GM18909 (cell line): ENCODE measurements around the gene TRPV3.
"Not testable (repeated sequence)": the region's sequence is repeated elsewhere in the genome, so short reads cannot be mapped to it uniquely, and the experiment has no call there.

ENCODE experiments used
- ATAC-seq: cut with Tn5 transposase; IDR thresholded peaks from one replicate; pipeline ENCODE4 v1.9.1; 2021; ENCODE audit warnings: mild to moderate bottlenecking; ENCODE audit not compliant: unreplicated experiment, poor library complexity

The TRPV3 gene

DNA sequence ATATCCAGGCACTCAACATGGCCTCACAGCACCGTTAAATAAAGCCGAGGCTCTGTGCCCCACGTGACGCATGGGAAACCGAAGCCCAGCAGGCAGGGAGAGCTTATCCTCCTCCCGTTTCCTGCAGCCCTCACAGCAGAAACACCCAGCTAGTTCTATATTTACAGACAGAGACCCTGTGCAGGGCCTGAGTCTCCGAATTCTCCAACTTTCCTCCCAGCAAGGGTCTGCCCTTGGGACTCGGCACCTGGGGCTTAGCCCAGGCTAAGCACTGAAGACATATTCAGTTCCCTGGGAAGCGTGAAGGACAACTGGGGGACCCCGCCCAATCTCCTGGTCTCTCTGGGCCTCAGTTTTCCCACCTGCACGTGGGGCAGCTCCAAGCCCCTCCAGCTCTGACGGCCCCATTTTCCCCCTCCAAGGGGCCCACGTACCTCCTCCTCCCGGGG, 29.2 kb downstream of the TRPV3 start:
- no peak for ATAC-seq

DNA sequence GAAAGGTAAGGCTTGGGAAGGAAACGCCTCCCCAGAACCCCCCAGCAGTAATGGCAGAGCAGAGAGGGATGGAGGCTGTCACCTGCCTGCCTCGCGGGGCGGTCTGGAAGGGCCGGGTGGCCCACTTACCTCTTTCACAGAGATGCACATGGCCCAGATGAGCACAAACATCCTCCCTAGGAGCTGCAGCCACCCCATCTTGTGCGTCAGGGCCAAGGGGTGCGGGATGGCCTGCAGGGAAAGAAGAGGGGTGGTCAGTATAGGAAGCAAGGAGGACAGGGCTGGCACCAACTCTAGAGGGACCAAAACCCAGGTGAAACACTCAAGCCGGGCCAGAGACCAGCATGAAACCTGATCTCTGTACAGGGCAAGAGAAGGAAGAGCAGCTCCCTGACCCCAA, 29.7 kb downstream of the TRPV3 start:
- ATAC-seq, result no peak

DNA sequence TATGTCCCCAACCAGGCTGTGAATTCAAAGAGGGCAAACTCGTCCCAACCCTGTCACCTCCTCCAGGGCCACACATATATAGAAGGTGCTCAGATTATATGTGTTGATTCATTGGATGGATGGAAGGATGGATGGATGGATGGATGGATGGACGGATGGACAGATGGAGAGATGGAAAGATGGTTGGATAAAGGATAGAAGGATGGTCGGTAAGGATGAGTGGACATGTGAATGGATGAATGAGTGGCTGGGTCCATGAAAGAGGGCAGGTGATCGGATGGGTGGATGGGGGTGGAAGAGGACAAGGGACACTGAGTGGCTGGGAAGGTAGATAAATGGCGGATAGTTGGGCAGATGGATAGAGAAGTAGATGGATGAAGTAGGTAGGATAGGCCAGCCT, 30.1 kb downstream of the TRPV3 start:
- ATAC-seq, result no peak

DNA sequence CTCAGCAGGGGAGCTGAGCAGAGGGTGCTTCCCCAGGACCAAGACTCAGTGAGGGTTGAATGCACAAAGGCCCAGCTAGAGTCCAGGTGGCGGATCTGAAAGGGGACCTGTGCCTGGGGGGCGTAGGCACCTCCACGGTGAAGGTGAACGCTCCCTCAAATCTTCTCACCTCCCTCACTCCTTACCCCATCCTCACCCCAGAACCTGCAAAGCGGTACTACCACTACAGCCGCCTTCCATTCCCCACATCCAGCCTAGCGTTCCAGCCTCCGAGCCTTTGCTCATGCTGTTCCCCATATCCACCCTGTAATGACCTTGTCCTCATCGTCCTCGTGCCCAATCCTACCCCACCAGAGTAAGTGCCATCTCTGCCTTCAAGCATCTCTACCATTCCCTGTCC, 30.6 kb downstream of the TRPV3 start:
- ATAC-seq, result no peak

DNA sequence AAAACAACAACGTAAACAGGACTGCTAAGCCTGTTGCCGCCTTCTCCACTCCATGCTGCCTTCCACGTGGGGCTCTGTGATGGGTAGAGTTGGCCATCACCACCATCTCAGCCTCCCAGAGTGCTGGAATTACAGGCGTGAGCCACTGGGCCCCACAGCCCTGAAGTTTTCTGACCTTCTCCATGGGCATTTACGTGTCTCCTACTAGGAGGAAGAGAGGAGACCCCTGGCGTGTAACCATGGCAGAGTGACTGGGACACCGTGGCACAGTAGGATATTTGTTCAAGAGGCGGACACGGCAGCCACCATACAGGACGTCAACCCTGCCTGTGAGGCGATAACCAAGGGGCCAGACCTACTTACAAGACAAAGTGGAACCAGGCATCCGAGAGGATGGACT, 31.1 kb downstream of the TRPV3 start:
- ATAC-seq, result no peak

DNA sequence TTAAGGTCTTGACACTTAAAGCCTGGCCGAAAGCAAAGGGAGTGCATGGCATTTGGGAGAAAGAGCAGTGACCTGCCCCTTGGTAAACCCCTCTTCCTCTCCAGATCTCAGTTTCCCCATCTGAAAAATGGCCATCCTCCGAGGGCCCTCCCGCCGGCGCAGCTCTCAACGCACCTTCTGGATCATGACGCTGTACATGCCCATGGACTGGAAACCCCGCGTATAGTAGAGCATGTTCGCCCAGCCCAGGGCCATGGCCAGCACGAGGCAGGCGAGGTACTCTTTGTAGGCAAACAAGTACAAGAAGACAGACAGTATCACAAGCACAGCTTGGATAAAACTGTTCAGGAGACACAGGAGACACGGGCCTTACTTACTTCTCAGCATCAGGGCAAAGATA, 33.6 kb downstream of the TRPV3 start:
- no peak for ATAC-seq

DNA sequence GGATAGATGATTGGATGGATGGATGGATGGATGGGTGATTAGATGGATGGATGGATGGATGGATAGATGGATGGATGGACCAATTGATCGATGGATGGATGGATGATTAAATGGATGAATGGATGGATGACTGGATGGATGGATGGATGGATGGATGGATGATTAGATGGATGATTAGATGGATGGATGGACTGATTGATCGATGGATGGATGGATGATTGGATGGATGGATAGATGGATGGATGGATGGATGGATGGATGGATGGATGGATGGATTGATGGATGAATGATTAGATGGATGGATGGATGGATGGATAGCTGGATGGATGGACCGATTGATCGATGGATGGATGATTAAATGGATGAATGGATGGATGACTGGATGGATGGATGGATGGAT, 38.1 kb downstream of the TRPV3 start:
- not testable (repeated sequence) for ATAC-seq

DNA sequence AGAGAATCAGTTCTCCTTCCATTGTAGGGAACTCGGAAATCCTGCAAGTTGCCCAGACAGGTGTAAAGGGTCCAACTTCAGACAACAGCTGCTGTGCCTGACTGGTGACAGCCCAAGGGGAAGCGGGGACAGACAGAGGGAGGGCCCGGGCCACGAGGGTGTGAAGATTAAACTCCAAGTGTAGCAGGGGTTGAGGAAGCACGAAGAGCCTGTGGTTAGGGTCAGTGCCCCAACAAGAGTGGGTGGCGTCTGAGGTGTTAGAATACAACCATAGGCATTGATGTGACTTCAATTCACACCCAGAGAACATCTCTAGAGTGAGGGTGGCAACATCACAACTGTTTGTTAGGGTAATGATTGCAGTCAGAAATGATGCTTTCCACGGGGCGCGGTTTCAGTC, 42.7 kb downstream of the TRPV3 start:
- ATAC-seq, result no peak

DNA sequence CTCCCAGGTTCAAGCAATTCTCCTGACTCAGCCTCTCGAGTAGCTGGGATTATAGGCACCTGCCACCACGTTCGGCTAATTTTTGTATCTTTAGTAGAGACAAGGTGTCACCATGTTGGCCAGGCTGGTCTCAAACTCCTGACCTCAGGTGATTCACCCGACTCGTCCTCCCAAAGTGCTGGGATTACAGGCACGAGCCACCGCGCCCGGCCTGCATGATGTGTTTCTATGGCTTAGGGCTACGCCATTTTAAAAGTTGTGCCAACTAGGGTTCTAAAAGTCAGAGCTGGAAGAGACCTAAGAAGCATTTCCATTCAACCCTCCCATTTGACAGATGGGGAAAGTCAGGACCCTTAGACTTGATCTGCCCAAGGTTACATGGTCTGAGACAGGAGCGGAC, 43.4 kb downstream of the TRPV3 start:
- ATAC-seq, result not testable (repeated sequence)

DNA sequence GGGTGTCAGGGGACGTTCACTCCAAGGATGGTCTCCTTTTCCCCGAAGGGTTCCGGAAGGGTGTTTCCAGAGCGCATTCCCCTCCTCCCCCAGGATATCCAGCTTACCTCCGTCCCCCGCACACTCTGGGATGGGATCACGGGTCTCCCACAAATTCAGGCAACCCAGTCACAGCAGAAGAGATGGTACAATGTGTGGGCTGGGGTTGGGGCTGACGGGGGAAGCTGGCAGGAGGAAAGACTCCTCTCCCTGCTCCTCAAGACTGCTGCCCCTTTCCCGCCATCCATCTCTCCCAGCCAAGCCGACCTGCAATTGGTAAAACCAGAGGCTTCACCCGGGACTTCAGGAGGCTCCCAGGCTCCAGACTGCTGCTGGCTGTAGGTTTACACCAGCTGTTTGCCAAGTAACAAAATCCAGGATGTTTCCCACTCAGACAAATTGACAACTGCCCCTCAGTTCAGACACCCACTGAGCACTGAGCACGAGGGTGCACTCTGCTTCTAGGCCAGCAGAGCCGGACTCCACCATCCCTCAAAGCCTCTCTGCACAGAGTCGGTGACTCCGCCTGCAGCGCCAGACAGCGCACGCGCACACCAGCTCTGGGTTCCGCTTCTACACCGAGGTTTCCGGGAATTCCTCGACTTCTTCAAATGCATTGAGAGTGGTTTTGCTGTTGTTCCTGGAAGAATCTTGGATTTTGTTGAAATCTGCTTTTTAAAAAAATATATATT, 44.1 kb downstream of the TRPV3 start:
- no peak for ATAC-seq

DNA sequence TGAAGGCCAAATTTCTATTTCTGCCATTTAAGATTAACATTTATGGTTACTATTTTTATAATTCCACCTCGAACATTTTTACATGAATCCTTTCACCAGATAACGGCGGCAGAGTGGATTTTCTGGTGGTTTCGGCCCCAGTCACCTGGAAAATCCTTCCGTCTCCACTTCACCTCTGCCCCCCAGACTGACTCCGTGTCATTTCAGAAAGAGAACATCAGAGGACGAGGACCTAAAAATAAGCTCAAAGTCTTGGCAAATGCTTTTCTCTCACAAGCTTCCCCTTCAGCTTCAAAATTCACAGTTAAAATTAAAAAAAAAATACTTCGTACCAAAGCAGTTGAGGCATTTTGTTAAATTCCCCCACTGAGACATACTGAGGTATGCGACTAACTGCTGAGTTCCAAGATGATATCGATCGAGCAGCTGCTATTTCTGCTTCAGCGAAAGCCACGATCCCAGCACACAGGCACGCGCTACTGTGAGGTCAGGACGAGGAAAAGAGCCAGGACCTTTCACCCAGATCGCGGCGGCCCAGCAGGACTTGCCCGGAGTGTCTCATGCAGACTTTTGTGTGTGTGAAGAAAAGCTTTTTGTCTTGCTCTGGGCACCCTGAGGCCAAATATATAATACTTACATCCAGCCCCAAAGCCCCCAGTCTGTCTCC, 45.0 kb downstream of the TRPV3 start:
- no peak for ATAC-seq

DNA sequence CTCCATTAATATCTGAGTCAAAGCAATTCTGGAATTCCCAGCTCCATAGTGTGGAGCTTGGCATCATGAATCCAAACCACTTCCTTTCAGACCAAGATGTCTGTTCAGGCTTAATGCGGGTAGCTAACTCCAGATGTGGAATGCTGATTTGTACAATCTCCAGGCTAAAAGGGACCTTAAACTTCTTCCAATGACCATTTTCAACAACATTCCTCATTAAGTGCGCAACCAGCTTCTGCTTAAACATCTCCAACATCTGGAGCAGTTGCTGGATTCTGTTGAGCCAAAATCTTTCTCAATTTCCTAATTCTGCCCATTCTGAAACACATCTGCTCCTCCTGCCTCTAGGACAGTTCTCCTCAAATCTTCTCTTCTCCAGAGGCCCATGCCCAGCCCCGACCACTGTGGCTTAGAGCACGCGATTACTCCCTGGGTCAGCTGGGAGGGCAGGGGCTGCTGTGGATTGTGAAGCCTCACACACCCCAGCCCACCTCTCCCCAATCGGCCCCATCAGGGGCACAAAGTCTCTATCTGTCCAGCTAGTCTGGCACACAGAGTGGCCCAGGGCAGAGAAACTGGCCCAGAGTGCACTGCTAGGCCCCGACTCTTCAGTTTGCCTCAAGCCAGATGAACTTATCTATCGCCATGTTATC, 45.6 kb downstream of the TRPV3 start:
- no peak for ATAC-seq

DNA sequence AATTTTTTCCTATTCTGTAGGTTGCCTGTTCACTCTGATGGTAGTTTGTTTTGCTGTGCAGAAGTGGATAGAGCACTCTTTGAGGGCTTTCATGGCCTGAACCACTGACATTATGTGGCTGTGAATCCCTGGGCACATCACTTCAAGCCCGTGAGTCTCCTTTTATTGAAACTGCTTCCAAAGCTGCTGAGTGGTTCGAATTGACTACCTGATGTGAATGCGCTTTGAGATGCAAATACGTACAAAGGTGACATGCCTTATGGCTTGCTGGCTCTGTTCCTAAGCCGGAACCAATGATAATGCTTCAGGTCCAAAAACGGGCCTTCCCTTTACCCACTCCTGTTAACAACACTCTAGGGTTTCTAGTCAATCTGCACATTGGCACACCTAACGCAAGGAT, 47.5 kb downstream of the TRPV3 start:
- ATAC-seq, result no peak

DNA sequence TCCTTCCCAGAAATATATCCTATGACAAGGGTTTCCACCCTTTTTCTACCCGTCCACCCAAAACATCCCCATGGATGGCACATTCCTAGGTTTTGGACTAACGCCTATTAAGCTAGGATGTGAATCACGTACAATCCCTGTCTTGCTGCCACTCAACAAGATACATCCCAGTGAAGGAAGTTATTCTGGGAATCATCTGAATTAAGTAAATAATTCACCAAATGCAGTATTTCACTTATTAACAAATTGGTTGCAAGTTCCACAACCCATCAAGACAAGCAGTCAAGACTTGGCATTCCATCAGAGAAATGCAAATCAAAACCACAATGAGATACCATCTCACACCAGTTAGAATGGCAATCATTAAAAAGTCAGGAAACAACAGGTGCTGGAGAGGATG, 49.7 kb downstream of the TRPV3 start:
- ATAC-seq, result no peak

DNA sequence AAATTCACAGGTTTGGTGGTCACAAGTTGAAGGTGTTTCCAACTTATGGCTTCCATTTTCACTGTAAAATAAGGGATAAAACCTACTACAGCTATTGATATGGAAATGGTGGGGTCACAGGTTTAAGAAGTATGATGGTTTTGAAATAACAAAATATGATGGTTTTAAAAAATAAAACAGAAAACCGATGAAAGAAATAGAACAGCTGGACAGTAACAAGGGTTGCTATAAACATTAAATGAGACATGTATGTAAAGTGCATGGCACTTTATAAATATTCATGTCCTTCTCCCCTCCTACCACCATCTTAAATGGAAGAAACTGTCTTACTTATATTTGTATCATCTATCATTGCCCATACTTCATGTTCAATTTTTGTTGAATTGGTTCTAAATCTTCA, 50.5 kb downstream of the TRPV3 start:
- ATAC-seq, result no peak

DNA sequence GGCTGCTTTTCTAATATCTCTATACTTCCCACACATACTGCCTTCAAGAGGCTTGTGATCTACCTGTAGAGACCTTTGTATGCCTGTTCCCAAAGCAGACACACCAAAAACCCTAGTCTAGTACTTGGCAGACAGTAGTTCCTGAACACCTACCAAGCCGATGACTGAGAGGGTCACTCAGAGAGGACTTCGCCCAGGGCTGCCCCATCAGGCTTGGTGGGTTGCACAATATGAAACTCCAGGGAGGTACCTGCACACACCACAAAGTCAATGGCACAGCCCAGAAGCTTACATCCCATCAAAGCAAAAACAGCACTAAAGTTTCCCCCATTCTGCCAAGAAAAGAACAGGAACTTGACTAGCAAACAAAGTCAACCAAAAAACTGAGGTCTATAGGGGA, 51.6 kb downstream of the TRPV3 start:
- no peak for ATAC-seq

DNA sequence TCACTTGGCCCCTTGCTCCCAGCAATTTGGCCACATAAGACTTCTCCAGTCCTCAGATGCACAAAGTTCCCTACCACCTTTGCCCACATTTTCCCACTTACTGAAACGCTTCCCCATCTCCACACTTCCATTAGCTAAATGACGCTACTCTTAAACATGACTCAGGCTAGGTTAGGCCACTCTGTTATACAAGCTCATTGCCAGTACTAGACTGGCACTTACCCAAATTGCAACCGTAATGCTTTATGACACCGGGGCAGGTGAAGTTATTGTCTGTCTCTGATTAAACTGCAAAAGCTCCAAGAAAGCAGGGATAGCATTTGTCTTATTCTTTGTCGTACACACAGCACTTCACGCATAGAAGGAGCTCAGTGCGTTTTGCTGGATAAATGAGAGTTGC, 52.6 kb downstream of the TRPV3 start:
- ATAC-seq, result no peak

DNA sequence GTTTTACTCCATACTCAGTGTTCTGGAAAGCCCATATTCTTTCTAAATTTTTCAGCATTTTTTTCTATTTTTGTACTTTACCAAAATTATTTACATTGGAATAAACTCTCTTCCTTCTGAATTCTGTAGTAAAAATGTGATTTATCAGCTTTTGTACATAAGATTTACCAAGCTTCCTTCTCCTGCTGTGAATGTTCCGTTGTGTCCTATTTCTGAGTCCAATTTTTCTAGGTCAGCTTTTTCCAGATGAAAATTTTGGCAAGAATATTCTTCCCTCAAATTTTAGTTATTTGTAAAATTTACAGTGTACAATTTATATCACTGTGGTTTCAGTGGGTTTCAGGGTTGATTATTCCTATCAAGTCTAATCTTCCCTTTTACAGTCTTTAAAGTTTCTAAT, 54.3 kb downstream of the TRPV3 start:
- no peak for ATAC-seq

DNA sequence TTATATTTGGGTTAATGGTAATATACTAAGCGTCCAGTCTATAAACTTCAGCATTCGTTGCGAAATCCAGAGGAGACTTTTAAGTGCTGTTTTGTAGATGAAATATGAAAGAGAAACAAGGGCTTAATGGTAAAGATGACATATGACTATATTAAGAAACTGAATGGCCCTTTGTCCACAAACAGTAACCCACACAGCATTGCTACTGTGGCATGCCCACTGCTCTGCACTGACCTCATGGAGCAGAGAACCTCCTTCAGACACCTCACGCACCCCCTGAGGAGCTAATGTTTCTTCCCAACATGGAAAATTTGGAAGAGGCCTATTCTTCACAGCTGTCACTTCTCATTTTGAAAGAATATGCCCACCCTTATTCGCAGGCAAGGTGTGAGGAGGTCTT, 55.1 kb downstream of the TRPV3 start:
- no peak for ATAC-seq

DNA sequence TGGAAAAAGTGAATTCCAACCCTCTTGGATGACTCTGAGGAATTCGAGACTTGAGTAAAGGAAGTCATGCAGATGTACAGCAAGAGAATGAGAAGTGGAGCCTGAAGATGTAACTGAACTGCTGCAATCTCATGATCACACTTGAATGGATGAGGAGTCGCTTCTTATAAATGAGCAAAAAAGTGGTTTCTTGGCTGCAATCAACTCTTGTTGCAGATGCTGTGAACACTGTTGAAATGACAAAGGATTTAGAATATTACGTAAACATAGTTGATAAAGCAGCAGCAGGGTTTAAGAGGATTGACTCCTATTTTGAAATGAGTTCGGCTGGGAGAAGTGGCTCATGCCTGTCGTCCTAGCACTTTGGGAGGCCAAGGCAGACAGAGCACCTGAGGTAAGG, 56.3 kb downstream of the TRPV3 start:
- no peak for ATAC-seq

DNA sequence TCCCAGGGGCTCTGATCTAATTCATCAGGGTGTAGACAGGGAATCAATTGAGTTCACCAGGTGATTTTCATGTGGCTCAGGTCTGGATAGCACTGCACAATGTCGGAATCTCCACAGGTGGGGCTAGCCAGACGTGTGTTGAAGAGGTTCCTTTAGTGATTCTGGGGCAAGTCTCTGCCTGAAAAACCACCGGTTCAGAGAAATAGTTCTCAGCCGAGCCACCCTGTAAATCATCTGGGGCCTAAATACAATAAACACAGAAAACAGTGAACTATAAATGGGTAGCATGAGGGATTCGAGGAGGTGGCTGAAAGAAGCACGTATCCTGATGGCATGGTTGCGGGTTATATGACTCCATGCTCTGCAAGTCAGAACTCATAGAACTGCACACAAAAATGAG, 60.5 kb downstream of the TRPV3 start:
- ATAC-seq, result no peak
